Stimulated activated CD8-positive, alpha-beta memory T cell treated with anti-CD3 and anti-CD28 coated beads, Interleukin-12 subunit alpha, Interleukin-12 subunit beta, amount 100 ng/mL, for 1 hour (primary cell): ENCODE data around the gene RAET1E.
"Not testable (repeated sequence)": the region's sequence is repeated elsewhere in the genome, so short reads cannot be mapped to it uniquely, and the experiment has no call there.

Source experiments
- DNase-seq: peaks from one replicate; pipeline ENCODE4 v3.0.0-alpha.2; 2020; ENCODE audit warnings: low read depth

RAET1E gene

GRCh38 chr6:149909701-149910470 lies 12.0 kb upstream of the RAET1E start:
- DNase-seq = no peak

DNA sequence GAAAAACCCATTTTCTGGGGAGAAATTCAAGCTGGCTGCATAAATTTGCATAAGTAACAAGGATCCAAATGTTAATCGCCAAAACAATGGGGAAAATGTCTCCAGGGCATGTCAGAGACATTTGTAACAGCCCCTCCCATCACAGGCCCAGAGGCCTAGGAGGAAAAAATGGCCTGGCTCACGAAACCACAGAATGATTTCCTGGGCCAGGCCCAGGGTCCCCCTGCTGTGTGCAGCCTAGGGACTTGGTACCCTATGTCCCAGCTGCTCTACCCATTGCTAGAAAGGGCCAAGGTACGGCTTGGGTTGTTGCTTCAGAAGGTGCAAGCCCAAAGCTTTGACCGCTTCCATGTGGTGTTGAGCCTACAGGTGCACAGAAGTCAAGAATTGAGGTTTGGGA lies 10.6 kb upstream of the RAET1E start:
- DNase-seq = not testable (repeated sequence)

GRCh38 chr6:149907317-149907716 lies 9.4 kb upstream of the RAET1E start:
- DNase-seq = no peak

- DNase-seq = no peak
Observed at GRCh38 chr6:149906405-149906804, 8.5 kb upstream of the RAET1E start.

DNA sequence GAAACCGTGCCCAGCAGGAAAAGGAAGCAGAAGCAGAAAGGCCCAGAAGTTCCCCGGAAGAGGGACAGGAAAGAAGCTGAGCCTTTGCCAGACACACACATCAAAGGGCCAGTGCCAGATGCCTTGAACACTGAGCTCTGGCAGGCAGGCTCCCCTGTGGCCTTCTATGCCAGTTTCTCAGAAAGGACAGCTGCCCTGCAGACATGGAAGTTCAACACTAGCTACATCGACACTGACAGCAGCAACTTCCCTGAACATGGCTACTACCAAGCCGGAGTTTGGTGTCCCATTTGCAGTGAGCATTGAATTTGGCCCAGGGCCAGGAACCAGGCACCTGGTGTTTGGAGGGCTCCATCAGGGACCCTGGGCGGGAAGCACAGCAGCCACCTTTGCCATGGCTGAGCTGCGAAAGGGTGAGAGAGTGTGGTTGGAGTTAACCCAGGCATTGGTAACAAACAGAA lies 8.0 kb upstream of the RAET1E start:
- no peak for DNase-seq

- no peak for DNase-seq
Observed at GRCh38 chr6:149905371-149905910, 7.5 kb upstream of the RAET1E start.

- no peak for DNase-seq
Observed at GRCh38 chr6:149904661-149905370, 6.9 kb upstream of the RAET1E start.

DNA sequence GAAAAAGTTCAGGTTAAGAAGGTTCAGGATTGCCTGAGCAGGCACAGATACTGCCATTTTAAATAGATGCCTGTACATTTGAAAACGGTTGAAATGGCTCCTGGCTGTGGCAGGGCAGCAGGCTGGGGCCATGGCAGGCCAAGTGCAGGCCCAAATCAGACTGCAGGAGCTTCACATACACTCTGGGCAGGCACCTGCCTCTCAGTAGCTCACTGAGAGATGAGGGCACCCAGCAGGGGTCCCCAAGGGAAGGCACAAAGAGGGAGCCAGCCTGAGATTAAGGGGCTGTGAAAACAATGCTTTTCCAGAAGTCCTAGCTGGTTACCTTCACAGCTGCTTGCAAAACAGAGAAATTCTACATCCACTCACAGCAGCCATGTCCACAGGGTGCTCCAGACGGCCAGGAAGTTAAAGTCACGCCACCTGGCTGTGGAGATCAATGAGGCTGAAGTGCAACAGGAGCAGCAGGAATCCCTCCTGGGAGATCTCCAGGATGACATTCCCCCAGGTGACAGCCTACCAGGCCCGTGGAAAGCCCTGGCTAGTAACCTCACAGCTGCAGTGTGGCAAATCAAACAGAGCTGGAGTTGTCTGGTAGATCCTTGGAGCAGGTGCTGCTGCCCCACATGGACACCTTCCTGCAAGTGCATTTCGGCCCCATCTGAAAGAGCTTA lies 6.2 kb upstream of the RAET1E start:
- DNase-seq = no peak

DNA sequence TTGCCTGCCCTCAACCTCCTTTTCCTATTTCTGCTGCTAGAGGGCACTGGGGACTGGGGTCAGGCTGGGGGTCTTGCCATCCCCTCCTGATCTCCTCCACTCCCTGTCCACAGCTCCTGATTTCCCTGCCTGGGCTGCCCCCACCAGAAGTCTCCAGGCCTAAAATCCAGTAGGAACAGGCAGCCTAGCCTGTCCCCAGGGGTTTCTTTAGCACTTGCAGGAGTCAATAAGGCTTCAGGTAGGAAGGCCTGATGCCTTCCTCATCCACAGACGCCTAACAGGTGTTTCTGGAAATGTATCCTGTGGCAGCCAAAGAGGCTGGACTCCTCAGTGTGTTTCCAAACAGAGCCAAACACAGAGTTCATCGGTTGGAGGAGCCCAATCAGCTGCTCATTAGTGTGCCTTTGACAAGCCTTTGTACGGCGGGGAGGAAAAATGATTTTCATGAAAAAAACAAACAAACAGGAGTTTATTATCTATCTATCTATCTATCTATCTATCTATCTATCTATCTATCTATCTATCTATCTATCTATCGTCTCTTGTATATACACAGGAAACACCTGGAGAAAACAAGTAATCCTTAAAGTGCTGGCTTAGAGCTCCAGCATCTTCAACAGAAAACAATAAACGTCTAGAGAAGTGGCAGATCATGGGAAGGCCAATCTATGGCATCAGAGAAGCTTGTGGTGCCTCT lies 3.7 kb upstream of the RAET1E start:
- DNase-seq = no peak

DNA sequence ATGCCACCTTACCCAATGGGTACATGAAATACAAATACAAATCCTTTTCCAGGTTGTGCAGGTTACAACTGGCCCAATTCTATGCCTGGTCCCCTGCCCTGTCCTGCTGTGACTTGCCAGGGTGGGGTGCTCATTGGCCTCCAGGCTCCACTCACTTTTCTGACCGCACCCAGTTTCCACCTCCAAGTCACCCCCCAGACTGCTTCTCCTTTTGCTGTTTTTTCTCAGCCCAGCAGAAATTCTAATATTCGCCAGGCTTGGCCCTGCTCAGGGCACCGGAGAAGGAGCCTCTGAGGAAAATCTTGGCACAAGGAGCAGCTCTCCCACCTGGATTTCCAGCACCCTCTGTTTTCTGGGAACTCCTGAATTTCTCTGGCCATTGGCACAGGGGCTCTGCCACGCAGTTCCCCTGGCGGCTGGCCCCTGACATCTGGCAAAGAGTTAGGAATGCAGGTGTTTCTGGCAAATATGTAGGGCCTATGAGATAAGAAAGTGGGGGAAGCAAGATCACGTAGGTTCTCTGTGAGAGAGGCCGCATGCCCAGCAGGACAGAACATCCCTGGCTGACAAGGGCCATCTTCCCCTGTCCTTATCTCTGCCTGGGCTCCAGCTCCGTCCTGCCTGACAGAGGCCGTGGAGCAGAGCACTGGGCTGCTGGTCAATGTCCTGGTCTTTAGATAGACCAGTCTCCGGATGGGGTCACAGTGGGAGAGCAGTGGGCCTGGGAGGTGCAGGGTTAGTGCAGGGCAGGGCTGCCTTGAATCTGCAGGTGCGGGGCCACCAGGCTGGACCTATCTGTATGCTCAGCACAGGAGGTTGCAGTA lies 2.9 kb upstream of the RAET1E start:
- DNase-seq = no peak

DNA sequence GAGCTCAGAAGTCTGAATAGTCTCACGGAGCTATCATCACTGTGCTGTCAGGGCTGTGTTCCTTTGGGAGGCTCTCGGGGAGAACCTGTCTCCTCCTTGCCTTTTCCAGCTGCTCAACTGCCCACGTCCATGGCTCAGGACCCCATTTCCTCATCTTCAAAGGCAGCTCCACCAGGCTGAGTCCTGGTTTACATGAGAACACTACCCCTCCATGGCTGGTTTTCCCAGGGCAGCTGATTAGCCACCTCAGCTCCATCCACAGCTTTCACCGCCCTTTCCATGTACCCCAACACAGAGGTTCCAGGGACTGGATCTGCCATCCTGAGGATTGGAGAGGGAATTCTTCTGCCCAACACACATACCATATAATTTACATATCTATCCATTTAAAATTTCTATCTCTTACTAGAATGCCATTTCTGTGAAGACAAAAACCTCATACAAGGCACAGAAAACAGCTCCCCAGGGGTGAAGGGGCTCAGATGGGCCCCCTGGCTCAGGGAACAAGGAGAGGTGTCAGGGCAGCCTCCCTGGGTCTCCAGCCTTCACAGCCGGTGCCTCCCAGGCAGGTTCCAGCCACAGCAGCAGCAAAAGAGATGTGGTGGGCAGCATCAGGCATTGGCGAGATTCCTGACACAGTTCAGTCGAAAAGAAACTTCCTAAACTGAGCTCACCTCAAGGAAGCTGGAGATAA lies 2.2 kb upstream of the RAET1E start:
- DNase-seq = no peak

GRCh38 chr6:149899486-149899885 lies 1.6 kb upstream of the RAET1E start:
- DNase-seq = no peak

- no peak for DNase-seq
Observed at GRCh38 chr6:149898966-149899365, 1.1 kb upstream of the RAET1E start.

DNA sequence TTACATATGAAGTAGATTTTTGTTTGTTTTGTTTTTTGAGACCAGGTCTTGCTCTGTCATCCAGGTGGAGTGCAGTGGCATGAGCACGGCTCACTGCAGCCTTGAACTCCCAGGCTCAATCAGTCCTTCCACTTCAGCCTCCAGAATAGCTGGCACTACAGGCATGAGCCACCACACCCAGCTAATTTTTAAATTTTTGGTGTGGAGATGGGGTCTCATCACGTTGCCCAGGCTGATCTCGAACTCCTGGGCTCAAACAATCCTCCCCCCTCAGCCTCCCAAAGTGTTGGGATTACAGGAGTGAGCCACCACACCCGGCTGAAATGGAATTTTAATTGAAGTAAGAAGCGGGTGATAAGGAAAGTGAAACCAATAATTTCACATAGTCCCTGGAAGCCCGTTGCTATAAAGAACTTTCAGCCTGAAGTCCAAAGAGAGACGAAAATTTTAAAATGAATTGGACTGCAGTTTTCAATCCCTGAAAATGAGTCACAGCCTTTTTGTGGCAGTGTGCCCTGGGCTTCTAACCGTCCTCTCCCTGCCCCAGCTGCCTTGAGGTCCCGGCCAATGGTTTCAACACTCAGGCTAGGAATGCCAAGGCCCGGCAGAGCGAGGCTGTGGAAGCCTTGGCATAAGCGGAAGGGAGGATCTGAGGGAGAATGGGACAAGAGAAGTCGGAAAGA lies 757 bp downstream of the RAET1E start:
- DNase-seq = no peak

DNA sequence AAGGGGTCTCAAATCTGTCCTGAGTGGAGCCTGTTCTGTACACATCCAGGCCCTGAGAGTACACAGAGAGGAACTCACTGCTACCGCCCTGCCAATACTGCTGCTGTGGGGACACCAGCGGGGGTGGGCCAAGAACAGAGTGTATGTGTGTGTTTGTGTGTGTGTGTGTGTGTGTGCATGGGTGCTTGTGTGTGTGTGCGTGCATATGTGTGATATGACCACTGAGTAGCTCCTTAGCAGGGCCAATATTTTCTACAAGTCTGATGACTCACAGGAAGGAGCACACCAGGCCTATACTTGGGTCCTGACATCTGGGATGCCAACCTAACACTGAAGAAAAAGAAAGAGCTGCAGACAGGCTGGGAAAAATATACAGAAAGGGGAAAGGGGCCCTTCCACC lies 1.4 kb downstream of the RAET1E start:
- DNase-seq = no peak

GRCh38 chr6:149895833-149896271 lies 2.1 kb downstream of the RAET1E start:
- no peak for DNase-seq

GRCh38 chr6:149895048-149895590 lies 2.8 kb downstream of the RAET1E start:
- DNase-seq = no peak

GRCh38 chr6:149891864-149892263 lies 6.0 kb downstream of the RAET1E start:
- DNase-seq = not testable (repeated sequence)

GRCh38 chr6:149891259-149891658 lies 6.7 kb downstream of the RAET1E start:
- no peak for DNase-seq

DNA sequence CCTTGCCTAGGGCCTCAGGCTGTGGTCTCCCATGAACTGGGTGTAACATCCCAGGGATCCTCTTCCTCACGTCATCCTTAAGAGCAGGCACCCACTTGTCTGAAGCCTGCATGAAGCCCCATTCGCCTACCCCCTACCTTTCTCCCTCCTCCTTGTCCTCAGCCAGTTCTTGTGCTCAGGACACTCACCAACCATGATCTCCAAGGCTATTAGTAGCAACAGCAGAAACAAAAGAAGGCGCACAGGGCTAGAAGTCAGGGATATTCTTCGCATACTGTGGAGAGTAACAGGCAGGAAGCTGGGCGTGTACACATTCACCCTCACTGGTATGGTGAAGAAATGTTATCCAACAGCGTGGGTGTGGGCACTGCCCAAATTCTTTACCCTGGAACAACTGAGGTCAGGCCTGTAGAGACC lies 7.3 kb downstream of the RAET1E start:
- DNase-seq = no peak
